HEK293 (cell line): ENCODE results near the gene TMA16.

Experiments
- CTCF ChIA-PET: fragments of 350-600 bp; formaldehyde crosslinking; extraction: SDS; loops from one replicate; lab custom pipeline; 2021; ENCODE audit warnings: antibody characterized with exemption; lab: Yijun Ruan, JAX
- POLR2A ChIA-PET: fragments of 300-600 bp; formaldehyde crosslinking; extraction: SDS; loops from one replicate; lab custom pipeline; 2020; ENCODE audit warnings: antibody characterized with exemption, inconsistent platforms; lab: Yijun Ruan, JAX
- H3K27ac ChIP-seq: fragments of 200-500 bp; sonication (Bioruptor generic); 2 replicates; pipeline ENCODE4 v1.5.1; 2014; ENCODE audit warnings: low read depth, low read length, control low read depth, inconsistent platforms; ENCODE audit errors: extremely low read depth
- H3K36me3 ChIP-seq, 2 experiments: fragments of 200-500 bp in 1 of 2; sonication (Bioruptor generic) in 1 of 2; 1 replicate in 1 of 2; 2 replicates in 1 of 2; pipeline ENCODE4 v1.5.1; 2014 to 2017; ENCODE audit warnings: inconsistent platforms in 2 of 2, low read length in 2 of 2; ENCODE audit not compliant: control insufficient read depth in 2 of 2, insufficient read depth in 1 of 2
- H3K4me1 ChIP-seq: fragments of 200-500 bp; sonication (Bioruptor generic); 2 replicates; pipeline ENCODE4 v1.5.1; 2014; ENCODE audit warnings: mild to moderate bottlenecking, low read length, inconsistent platforms; ENCODE audit not compliant: control insufficient read depth, insufficient read depth
- H3K4me3 ChIP-seq: 2 replicates; pipeline ENCODE4 v1.5.1; 2011; ENCODE audit warnings: low read depth, mild to moderate bottlenecking, control low read depth, low read length, moderate library complexity
- H3K9me3 ChIP-seq: fragments of 200-500 bp; sonication (Bioruptor generic); 2 replicates; pipeline ENCODE4 v1.5.1; 2014; ENCODE audit warnings: low read depth, low read length, inconsistent platforms; ENCODE audit not compliant: control insufficient read depth, insufficient read depth
- KLF7 ChIP-seq: fragments of 450-650 bp; formaldehyde crosslinking; IDR thresholded peaks from 2 replicates; pipeline ENCODE4 v1.5.1; 2016; ENCODE audit warnings: missing biosample characterization, missing genetic modification characterization, borderline replicate concordance
- KLF9 ChIP-seq: fragments of 450-650 bp; formaldehyde crosslinking; IDR thresholded peaks from 2 replicates; pipeline ENCODE4 v1.5.1; 2016; ENCODE audit warnings: missing biosample characterization, missing genetic modification characterization, low read depth
- OVOL3 ChIP-seq: fragments of 450-650 bp; formaldehyde crosslinking; IDR thresholded peaks from 2 replicates; pipeline ENCODE4 v1.5.1; 2016; ENCODE audit warnings: missing biosample characterization, missing genetic modification characterization
- SALL2 ChIP-seq: fragments of 450-650 bp; formaldehyde crosslinking; IDR thresholded peaks from 2 replicates; pipeline ENCODE4 v1.5.0; 2017; ENCODE audit warnings: missing biosample characterization, mild to moderate bottlenecking, missing genetic modification characterization, borderline replicate concordance
- ZBTB10 ChIP-seq: fragments of 450-650 bp; formaldehyde crosslinking; IDR thresholded peaks from 2 replicates; pipeline ENCODE4 v1.5.1; 2016; ENCODE audit warnings: missing biosample characterization, missing genetic modification characterization
- ZBTB6 ChIP-seq: fragments of 450-650 bp; formaldehyde crosslinking; IDR thresholded peaks from 2 replicates; pipeline ENCODE4 v1.5.1; 2017; ENCODE audit warnings: missing biosample characterization, missing genetic modification characterization
- ZBTB8A ChIP-seq: fragments of 450-650 bp; formaldehyde crosslinking; IDR thresholded peaks from 2 replicates; pipeline ENCODE4 v1.5.1; 2016; ENCODE audit warnings: missing biosample characterization, missing genetic modification characterization
- ZNF184 ChIP-seq: fragments of 450-650 bp; IDR thresholded peaks from 2 replicates; pipeline ENCODE4 v1.5.1; 2018; ENCODE audit warnings: missing biosample characterization, mild to moderate bottlenecking, missing genetic modification characterization
- ZNF24 ChIP-seq: fragments of 450-650 bp; formaldehyde crosslinking; IDR thresholded peaks from 2 replicates; pipeline ENCODE4 v1.5.1; 2016; ENCODE audit warnings: missing biosample characterization, missing genetic modification characterization
- ZNF26 ChIP-seq: fragments of 450-650 bp; formaldehyde crosslinking; IDR thresholded peaks from 2 replicates; pipeline ENCODE4 v1.5.1; 2016; ENCODE audit warnings: missing biosample characterization, missing genetic modification characterization
- ZNF280C ChIP-seq: fragments of 450-650 bp; formaldehyde crosslinking; IDR thresholded peaks from 2 replicates; pipeline ENCODE4 v1.5.1; 2016; ENCODE audit warnings: missing biosample characterization, missing genetic modification characterization
- ZNF521 ChIP-seq: fragments of 450-650 bp; formaldehyde crosslinking; IDR thresholded peaks from 2 replicates; pipeline ENCODE4 v1.5.1; 2017; ENCODE audit warnings: missing biosample characterization, mild to moderate bottlenecking, missing genetic modification characterization
- ZNF558 ChIP-seq: fragments of 450-650 bp; formaldehyde crosslinking; IDR thresholded peaks from 2 replicates; pipeline ENCODE4 v1.5.1; 2016; ENCODE audit warnings: missing biosample characterization, missing genetic modification characterization
- ZNF610 ChIP-seq: fragments of 450-650 bp; formaldehyde crosslinking; IDR thresholded peaks from 2 replicates; pipeline ENCODE4 v1.5.1; 2016; ENCODE audit warnings: missing biosample characterization, missing genetic modification characterization, borderline replicate concordance
- ZNF639 ChIP-seq: fragments of 450-650 bp; formaldehyde crosslinking; IDR thresholded peaks from 2 replicates; pipeline ENCODE4 v1.5.1; 2016; ENCODE audit warnings: missing biosample characterization, missing genetic modification characterization
- ZNF654 ChIP-seq: fragments of 450-650 bp; formaldehyde crosslinking; IDR thresholded peaks from 2 replicates; pipeline ENCODE4 v1.5.1; 2016; ENCODE audit warnings: low read depth, missing biosample characterization, missing genetic modification characterization
- ZNF660 ChIP-seq: fragments of 450-650 bp; IDR thresholded peaks from 2 replicates; pipeline ENCODE4 v1.5.1; 2018; ENCODE audit warnings: missing biosample characterization, mild to moderate bottlenecking, missing genetic modification characterization
- ZNF670 ChIP-seq: fragments of 450-650 bp; formaldehyde crosslinking; IDR thresholded peaks from 2 replicates; pipeline ENCODE4 v1.5.1; 2016; ENCODE audit warnings: missing biosample characterization, missing genetic modification characterization, low read depth
- ZNF701 ChIP-seq: fragments of 450-650 bp; formaldehyde crosslinking; IDR thresholded peaks from 2 replicates; pipeline ENCODE4 v1.5.1; 2016; ENCODE audit warnings: missing biosample characterization, missing genetic modification characterization
- ZNF843 ChIP-seq: fragments of 450-650 bp; formaldehyde crosslinking; IDR thresholded peaks from 2 replicates; pipeline ENCODE4 v1.5.1; 2016; ENCODE audit warnings: missing biosample characterization, missing genetic modification characterization
- ZSCAN18 ChIP-seq: fragments of 450-650 bp; formaldehyde crosslinking; IDR thresholded peaks from 2 replicates; pipeline ENCODE4 v1.5.1; 2016; ENCODE audit warnings: missing biosample characterization, missing genetic modification characterization

TMA16 gene

GRCh38 chr4:163528653-163529052 lies 34.2 kb downstream of the TMA16 start:
- no peak overlapping the region for H3K4me3 ChIP-seq
- H3K27ac ChIP-seq: no peak overlapping the region
- H3K36me3 ChIP-seq: peaks cover 12 to 50% of the 10 kb centered on the region in 2 experiments; a peak in 2 of 3 replicates
- no peaks in the 10 kb centered on the region for H3K9me3 ChIP-seq
- no peak for TF ChIP-seq ZNF654 (tag by site-specific recombination)
- no peak for TF ChIP-seq ZNF639 (tag by site-specific recombination)
- POLR2A ChIA-PET: interaction anchor here (1.4 kb wide), 1 partner anchor 35 kb away, joined by 3 read pairs; the partner anchor contains the start of gene TMA16
- H3K4me1 ChIP-seq: no peaks in the 10 kb centered on the region
- CTCF ChIA-PET: no interaction called here

GRCh38 chr4:163534056-163534455 lies 39.6 kb downstream of the TMA16 start:
- TF ChIP-seq KLF7 (tag by site-specific recombination): no peak
- TF ChIP-seq ZNF184 (tag by site-specific recombination): no peak
- TF ChIP-seq ZBTB10 (tag by site-specific recombination): no peak
- TF ChIP-seq ZBTB6 (tag by site-specific recombination): no peak
- TF ChIP-seq ZSCAN18 (tag by site-specific recombination): no peak
- TF ChIP-seq OVOL3 (tag by site-specific recombination): no peak
- TF ChIP-seq SALL2 (tag by site-specific recombination): no peak
- no peak for TF ChIP-seq ZBTB8A (tag by site-specific recombination)
- no peak for TF ChIP-seq ZNF670 (tag by site-specific recombination)
- TF ChIP-seq ZNF610 (tag by site-specific recombination): no peak
- no peak for TF ChIP-seq ZNF558 (tag by site-specific recombination)
- no peak for TF ChIP-seq ZNF701
- Histone ChIP-seq H3K36me3 (peaks cover 3 to 20% of the 10 kb centered on the region in 2 experiments; a peak in 2 of 3 replicates), H3K9me3 (no peaks in the 10 kb centered on the region), H3K27ac (no peak overlapping the region), H3K4me3 (no peak overlapping the region), H3K4me1 (no peaks in the 10 kb centered on the region)
- ChIA-PET CTCF (no interaction called here), POLR2A (no interaction called here)

GRCh38 chr4:163535657-163536056 lies 41.2 kb downstream of the TMA16 start:
- H3K9me3 ChIP-seq: no peaks in the 10 kb centered on the region
- no peak overlapping the region for H3K27ac ChIP-seq
- H3K36me3 ChIP-seq: peaks cover 0 to 9% of the 10 kb centered on the region in 2 experiments; a peak in 1 of 3 replicates
- H3K4me3 ChIP-seq: no peak overlapping the region
- ChIA-PET CTCF (interaction anchor here (0.7 to 1.1 kb wide), 2 partner anchors 11 to 931 kb away, joined by 4 to 5 read pairs; no protein-coding TSS in a partner anchor), POLR2A (no interaction called here)
- no peaks in the 10 kb centered on the region for H3K4me1 ChIP-seq
- TF ChIP-seq ZNF521 (tag by site-specific recombination) (no peak), ZNF654 (tag by site-specific recombination) (no peak), ZNF24 (tag by site-specific recombination) (no peak), ZNF26 (tag by site-specific recombination) (no peak), ZNF660 (no peak), KLF9 (tag by site-specific recombination) (no peak), ZNF280C (tag by site-specific recombination) (no peak), ZNF843 (tag by site-specific recombination) (no peak)
